ENCODE results near the gene PIGH.

DNA sequence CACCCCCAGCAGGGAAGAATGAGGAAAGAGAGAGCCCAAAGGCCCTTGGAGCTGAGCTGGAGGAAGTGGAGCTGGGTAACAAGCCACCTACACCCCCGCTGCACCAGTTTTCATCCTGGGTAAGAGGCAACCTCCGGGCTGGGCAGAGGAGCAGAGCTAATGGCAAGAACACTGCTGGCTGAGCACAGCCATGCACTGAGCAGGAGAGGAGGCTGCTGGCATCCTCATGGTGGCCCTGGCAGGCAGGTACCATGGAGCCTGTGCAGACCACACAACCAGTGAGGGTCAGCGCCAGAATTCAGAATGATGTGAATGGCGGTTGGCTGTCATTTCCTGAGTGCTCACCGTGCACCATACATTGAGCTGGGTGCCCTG is 37.3 kb downstream of the PIGH start:
- TF ChIP-seq EP300 (IDR thresholded peaks at IDR 0.05), result no peak
- TF ChIP-seq, protein P1, sequence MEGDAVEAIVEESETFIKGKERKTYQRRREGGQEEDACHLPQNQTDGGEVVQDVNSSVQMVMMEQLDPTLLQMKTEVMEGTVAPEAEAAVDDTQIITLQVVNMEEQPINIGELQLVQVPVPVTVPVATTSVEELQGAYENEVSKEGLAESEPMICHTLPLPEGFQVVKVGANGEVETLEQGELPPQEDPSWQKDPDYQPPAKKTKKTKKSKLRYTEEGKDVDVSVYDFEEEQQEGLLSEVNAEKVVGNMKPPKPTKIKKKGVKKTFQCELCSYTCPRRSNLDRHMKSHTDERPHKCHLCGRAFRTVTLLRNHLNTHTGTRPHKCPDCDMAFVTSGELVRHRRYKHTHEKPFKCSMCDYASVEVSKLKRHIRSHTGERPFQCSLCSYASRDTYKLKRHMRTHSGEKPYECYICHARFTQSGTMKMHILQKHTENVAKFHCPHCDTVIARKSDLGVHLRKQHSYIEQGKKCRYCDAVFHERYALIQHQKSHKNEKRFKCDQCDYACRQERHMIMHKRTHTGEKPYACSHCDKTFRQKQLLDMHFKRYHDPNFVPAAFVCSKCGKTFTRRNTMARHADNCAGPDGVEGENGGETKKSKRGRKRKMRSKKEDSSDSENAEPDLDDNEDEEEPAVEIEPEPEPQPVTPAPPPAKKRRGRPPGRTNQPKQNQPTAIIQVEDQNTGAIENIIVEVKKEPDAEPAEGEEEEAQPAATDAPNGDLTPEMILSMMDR (IDR thresholded peaks at IDR 0.05), result no peak
